H1 (cell line): ENCODE results near the gene A3GALT2. TPM values are rescaled to one million over a fixed set of nuclear protein-coding genes. Genes with fewer than 3 reads are reported as not detected.

ENCODE experiments used
- NANOG ChIP-seq: IDR thresholded peaks from 2 replicates; pipeline ENCODE4 v1.6.1; 2011; ENCODE audit warnings: low read length, low read depth, mild to moderate bottlenecking, inconsistent platforms; ENCODE audit not compliant: insufficient read depth, poor library complexity, severe bottlenecking
- polyA plus RNA-seq, 7 experiments: library from polyadenylated mRNA; depleted of rRNA in 3 of 7; stranded (reverse) in 5 of 7; unstranded in 2 of 7; fragments of >200 nt in 5 of 7; fragments of 200-250 nt in 2 of 7; gene quantifications; 1 replicate in 5 of 7; 2 replicates in 1 of 7; 4 replicates in 1 of 7; pipeline versions ENCODE4 v1.2.1 to v1.2.3, GENCODE V29; 2011 to 2013; ENCODE audit warnings: missing spikeins in 2 of 7, mixed read lengths in 2 of 7
- total RNA-seq: library from RNA; stranded (reverse); fragmentation: NEBNext Ultra II Directional; extraction: Animal tissue kit (Norgen Biotek cat#: 25700); gene quantifications from 2 replicates; pipeline ENCODE4 v1.2.1, GENCODE V29; 2021

The A3GALT2 gene
- total and polyA plus RNA-seq, 2 of the 8 experiments (the other 6 are each of a cell fraction or from before 2014, with no cell fraction given): not detected

DNA sequence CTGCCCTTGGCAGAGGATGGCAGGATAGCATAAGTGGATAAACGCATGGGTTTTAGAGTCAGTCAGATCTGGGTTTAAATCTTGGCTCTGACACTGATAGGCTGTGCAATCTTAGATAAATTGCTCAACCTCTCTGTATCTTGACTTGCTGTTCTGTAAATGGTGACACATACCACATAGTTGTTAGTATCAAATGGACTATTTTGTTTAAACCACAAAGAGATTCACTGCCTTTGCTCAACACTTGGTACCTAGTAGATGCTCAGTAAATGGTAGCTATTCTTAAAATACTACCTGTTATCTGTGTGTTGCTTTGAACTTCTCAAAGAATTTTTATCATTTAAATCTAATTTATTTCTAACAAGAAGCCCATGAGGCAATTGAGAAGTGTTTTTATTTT is 39.5 kb upstream of the A3GALT2 start (continued):
- TF ChIP-seq NANOG: no peak
